Stimulated activated CD4-positive, alpha-beta T cell treated with anti-CD3 and anti-CD28 coated beads, Interleukin-4, amount 100 ng/mL, for 48 hours (primary cell): Measurements from ENCODE around the gene CHD2.
A peak's percentile ranks its signal among the peaks of the same experiment; 100 is the strongest.

Source experiments
- DNase-seq, 2 donors: peaks; one replicate each; pipeline ENCODE4 v3.0.0-alpha.2; 2020; ENCODE audit warnings: low read depth in 2 of 2

CHD2 gene

GRCh38 chr15:92885224-92886041 lies 14.7 kb upstream of the CHD2 start:
- no peak for DNase-seq

GRCh38 chr15:92886042-92886537 lies 14.0 kb upstream of the CHD2 start:
- DNase-seq = no peak

GRCh38 chr15:92886815-92887214 lies 13.3 kb upstream of the CHD2 start:
- no peak for DNase-seq

- DNase-seq = no peak
Observed at GRCh38 chr15:92887869-92888268, 12.3 kb upstream of the CHD2 start.

- DNase-seq = no peak
Observed at GRCh38 chr15:92889390-92890107, 10.6 kb upstream of the CHD2 start.

GRCh38 chr15:92891533-92892200 lies 8.5 kb upstream of the CHD2 start:
- no peak for DNase-seq

GRCh38 chr15:92892201-92892555 lies 7.9 kb upstream of the CHD2 start:
- DNase-seq = no peak

- no peak for DNase-seq
Observed at GRCh38 chr15:92893200-92893599, 6.9 kb upstream of the CHD2 start.

- DNase-seq = no peak
Observed at GRCh38 chr15:92896561-92896960, 3.6 kb upstream of the CHD2 start.

- DNase-seq = no peak
Observed at GRCh38 chr15:92897620-92898019, 2.5 kb upstream of the CHD2 start.

- DNase-seq = no peak
Observed at GRCh38 chr15:92898988-92899582, 1.0 kb upstream of the CHD2 start.

GRCh38 chr15:92899601-92899947 lies 550 bp upstream of the CHD2 start:
- DNase-seq = no peak

- DNase-seq = no peak
Observed at GRCh38 chr15:92900731-92901071, 577 bp downstream of the CHD2 start.

- no peak for DNase-seq
Observed at GRCh38 chr15:92901072-92901761, 1.1 kb downstream of the CHD2 start.

- no peak for DNase-seq
Observed at GRCh38 chr15:92901995-92902394, 1.9 kb downstream of the CHD2 start.

- DNase-seq = no peak
Observed at GRCh38 chr15:92902737-92903593, 2.8 kb downstream of the CHD2 start.

- no peak for DNase-seq
Observed at GRCh38 chr15:92903631-92903965, 3.5 kb downstream of the CHD2 start.

- peak; percentile 98 to 99 for DNase-seq
Observed at GRCh38 chr15:92903966-92904721, 4.0 kb downstream of the CHD2 start.

GRCh38 chr15:92904722-92905571 lies 4.8 kb downstream of the CHD2 start:
- no peak for DNase-seq
